ENCODE results near the gene DKK3.

GRCh38 chr11:12016246-12016645, 7.8 kb upstream of the DKK3 start:
- TF ChIP-seq, protein P1, sequence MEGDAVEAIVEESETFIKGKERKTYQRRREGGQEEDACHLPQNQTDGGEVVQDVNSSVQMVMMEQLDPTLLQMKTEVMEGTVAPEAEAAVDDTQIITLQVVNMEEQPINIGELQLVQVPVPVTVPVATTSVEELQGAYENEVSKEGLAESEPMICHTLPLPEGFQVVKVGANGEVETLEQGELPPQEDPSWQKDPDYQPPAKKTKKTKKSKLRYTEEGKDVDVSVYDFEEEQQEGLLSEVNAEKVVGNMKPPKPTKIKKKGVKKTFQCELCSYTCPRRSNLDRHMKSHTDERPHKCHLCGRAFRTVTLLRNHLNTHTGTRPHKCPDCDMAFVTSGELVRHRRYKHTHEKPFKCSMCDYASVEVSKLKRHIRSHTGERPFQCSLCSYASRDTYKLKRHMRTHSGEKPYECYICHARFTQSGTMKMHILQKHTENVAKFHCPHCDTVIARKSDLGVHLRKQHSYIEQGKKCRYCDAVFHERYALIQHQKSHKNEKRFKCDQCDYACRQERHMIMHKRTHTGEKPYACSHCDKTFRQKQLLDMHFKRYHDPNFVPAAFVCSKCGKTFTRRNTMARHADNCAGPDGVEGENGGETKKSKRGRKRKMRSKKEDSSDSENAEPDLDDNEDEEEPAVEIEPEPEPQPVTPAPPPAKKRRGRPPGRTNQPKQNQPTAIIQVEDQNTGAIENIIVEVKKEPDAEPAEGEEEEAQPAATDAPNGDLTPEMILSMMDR (IDR thresholded peaks at IDR 0.05 in 4 of 5, conservative IDR thresholded peaks at IDR 0.05 in 1 of 5), result peak in 1 of 5 experiments; percentile 6
- TF ChIP-seq POLR2A (IDR thresholded peaks at IDR 0.05), result no peak
